ENCODE measurements around the gene GSTM1.
"Not testable (repeated sequence)": the region's sequence is repeated elsewhere in the genome, so short reads cannot be mapped to it uniquely, and the experiment has no call there.

Gene GSTM1

DNA sequence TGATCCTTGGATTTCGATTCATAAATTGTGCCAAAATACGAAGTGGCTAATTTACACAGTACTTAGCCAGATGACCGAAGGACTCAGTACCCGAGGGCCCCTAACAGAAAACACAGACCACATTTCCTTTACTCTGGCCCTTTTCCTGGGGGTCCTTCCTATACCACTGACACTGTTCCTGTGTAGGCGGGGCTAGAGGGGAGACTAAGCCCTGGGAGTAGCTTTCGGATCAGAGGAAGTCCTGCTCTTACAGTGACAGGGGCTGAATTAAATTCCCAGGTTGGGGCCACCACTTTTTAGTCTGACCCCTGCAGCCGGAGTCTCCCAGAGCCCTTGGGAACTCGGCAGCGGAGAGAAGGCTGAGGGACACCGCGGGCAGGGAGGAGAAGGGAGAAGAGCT lies 508 bp upstream of the GSTM1 start:
- H3K4me1 ChIP-seq (ENCODE audit: control insufficient read depth, insufficient read depth, low read length); H3K4me3 ChIP-seq (ENCODE audit: low read length); H3K9me3 ChIP-seq (ENCODE audit: control insufficient read depth, low read length); H3K9ac ChIP-seq (ENCODE audit: low read length); H3K27me3 ChIP-seq (ENCODE audit: control insufficient read depth, insufficient read depth, low read length); H3K36me3 ChIP-seq (ENCODE audit: control insufficient read depth, insufficient read depth, low read length): not testable (repeated sequence)

DNA sequence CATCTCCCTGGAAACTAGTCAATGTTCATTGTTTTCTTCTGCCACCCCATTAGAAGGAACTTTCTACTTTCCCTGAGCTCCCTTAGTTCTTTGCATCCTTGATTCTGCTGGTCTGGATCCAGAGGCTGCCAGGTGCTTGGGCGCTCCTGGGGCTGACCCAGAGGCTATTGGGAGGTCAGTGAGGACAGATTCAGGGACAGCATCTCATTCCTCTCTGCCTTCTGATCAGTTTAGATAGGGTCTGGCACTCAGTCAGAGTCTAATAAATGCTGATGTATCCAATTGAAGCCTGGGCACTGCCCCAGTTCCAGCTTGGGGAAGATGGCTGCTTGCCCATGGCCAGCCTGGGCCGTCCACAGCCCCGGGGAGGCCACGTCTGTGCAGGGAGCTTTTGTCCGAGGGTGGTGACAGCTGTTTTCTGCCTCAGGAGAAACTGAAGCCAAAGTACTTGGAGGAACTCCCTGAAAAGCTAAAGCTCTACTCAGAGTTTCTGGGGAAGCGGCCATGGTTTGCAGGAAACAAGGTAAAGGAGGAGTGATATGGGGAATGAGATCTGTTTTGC lies 2.3 kb downstream of the GSTM1 start:
- no peaks in the 10 kb centered on the region for H3K27me3 ChIP-seq (ENCODE audit: control insufficient read depth, insufficient read depth, low read length)
- no peaks in the 10 kb centered on the region for H3K9me3 ChIP-seq (ENCODE audit: control insufficient read depth, low read length)
- no peak overlapping the region for H3K9ac ChIP-seq (ENCODE audit: low read length)
- no peak overlapping the region for H3K4me3 ChIP-seq (ENCODE audit: low read length)
- no peaks in the 10 kb centered on the region for H3K4me1 ChIP-seq (ENCODE audit: control insufficient read depth, insufficient read depth, low read length)
- no peaks in the 10 kb centered on the region for H3K36me3 ChIP-seq (ENCODE audit: control insufficient read depth, insufficient read depth, low read length)

- Histone ChIP-seq H3K27me3 (ENCODE audit: control insufficient read depth, insufficient read depth, low read length) (no peaks in the 10 kb centered on the region), H3K9ac (ENCODE audit: low read length) (no peak overlapping the region), H3K4me1 (ENCODE audit: control insufficient read depth, insufficient read depth, low read length) (no peaks in the 10 kb centered on the region), H3K36me3 (ENCODE audit: control insufficient read depth, insufficient read depth, low read length) (no peaks in the 10 kb centered on the region), H3K9me3 (ENCODE audit: control insufficient read depth, low read length) (no peaks in the 10 kb centered on the region), H3K4me3 (ENCODE audit: low read length) (no peak overlapping the region)
Observed at GRCh38 chr1:109691759-109692158, 4.1 kb downstream of the GSTM1 start.

DNA sequence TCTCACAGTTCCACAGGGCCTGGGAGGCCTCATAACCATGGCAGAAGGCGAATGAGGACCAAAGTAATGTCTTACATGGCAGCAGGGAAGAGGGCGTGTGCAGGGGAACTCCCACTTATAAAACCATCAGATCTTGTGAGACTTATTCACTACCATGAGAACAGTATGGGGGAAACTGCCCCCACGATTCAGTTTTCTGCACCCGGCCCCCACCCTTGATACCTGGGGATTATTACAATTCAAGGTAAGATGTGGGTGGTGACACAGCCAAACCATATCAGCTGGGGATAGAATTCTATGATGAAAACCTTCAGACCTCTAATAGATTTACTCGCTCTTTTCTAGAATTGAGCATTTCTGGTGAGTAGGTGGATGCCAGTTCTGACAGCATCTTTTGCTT lies 6.8 kb downstream of the GSTM1 start:
- not testable (repeated sequence) for H3K9ac ChIP-seq (ENCODE audit: low read length); H3K27me3 ChIP-seq (ENCODE audit: control insufficient read depth, insufficient read depth, low read length); H3K4me3 ChIP-seq (ENCODE audit: low read length); H3K9me3 ChIP-seq (ENCODE audit: control insufficient read depth, low read length); H3K4me1 ChIP-seq (ENCODE audit: control insufficient read depth, insufficient read depth, low read length); H3K36me3 ChIP-seq (ENCODE audit: control insufficient read depth, insufficient read depth, low read length)

DNA sequence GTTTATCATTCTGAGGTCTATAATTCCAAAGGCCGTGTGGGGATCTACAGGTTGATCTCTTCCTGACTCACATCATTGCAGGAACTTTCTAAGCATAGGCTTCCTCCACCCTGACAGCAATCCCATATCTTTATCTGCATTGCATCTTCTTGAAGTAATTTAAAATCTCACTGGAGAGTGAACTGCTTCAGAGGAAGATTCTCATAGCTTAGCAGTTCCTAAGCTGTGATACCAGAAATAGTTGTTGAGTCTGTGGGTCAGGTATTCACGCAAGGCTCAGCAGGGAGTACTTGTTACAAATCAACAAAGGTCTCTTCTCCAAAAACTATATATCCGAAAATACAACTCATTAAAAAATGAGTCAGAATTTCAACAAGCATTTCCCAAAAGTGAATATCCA lies 7.5 kb downstream of the GSTM1 start:
- H3K9ac ChIP-seq (ENCODE audit: low read length); H3K36me3 ChIP-seq (ENCODE audit: control insufficient read depth, insufficient read depth, low read length); H3K9me3 ChIP-seq (ENCODE audit: control insufficient read depth, low read length); H3K4me3 ChIP-seq (ENCODE audit: low read length); H3K27me3 ChIP-seq (ENCODE audit: control insufficient read depth, insufficient read depth, low read length); H3K4me1 ChIP-seq (ENCODE audit: control insufficient read depth, insufficient read depth, low read length): not testable (repeated sequence)

DNA sequence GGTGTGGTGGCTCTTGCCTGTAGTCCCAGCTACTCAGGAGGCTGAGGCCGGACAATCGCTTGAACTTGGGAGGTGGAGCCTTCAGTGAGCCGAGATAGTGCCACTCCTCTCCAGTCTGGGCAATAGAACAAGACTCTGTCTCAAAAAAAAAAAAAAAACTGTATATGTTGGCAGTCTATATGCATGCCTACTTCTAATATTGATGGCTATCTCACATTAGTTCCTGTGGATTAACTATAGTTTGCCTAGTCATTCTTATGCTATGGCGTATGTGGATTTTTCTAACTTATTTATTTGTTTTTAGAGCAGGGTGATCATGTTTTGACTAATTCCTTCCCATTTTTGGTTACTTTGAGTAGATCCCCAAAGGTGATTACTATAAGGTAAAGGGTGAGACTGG lies 9.4 kb downstream of the GSTM1 start:
- Histone ChIP-seq H3K27me3 (ENCODE audit: control insufficient read depth, insufficient read depth, low read length) (no peaks in the 10 kb centered on the region), H3K4me3 (ENCODE audit: low read length) (no peak overlapping the region), H3K9ac (ENCODE audit: low read length) (no peak overlapping the region), H3K4me1 (ENCODE audit: control insufficient read depth, insufficient read depth, low read length) (no peaks in the 10 kb centered on the region), H3K9me3 (ENCODE audit: control insufficient read depth, low read length) (no peaks in the 10 kb centered on the region), H3K36me3 (ENCODE audit: control insufficient read depth, insufficient read depth, low read length) (no peaks in the 10 kb centered on the region)

DNA sequence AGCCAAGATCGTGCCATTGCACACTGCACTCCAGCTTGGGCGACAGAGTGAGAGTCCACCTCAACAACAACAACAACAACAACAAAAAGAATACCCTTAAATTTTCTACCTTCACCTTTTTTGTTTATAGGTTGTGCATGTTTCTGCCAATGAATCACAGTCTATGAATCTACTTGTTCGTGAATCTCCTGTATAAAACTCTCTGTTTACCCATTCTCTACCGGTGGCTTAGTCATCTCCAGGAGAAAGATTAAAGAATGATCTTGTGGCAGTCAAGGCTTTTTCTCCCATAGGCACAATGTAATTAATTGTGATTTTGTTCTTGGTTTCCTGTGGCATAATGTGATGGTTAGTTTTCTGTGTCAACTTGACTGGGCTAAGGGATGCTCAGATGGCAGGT lies 10.2 kb downstream of the GSTM1 start:
- not testable (repeated sequence) for H3K4me3 ChIP-seq (ENCODE audit: low read length); H3K36me3 ChIP-seq (ENCODE audit: control insufficient read depth, insufficient read depth, low read length)

DNA sequence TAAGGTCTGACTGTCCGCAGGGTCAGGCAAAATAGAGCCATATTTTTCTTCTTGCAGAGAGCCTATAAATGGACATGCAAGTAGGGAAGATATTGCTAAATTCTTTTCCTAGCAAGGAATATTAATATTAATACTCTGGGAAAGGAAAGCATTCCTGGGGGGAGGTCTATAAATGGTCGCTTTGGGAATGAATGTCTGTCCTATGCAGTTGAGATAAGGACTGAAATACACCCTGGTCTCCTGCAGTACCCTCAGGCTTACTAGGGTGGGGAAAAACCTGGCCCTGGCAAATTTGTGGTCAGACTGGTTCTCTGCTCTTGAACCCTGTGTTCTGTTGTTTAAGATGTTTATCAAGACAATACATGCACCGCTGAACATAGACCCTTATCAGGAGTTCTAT lies 15.3 kb downstream of the GSTM1 start:
- H3K36me3 ChIP-seq (ENCODE audit: control insufficient read depth, insufficient read depth, low read length); H3K9me3 ChIP-seq (ENCODE audit: control insufficient read depth, low read length); H3K4me3 ChIP-seq (ENCODE audit: low read length); H3K4me1 ChIP-seq (ENCODE audit: control insufficient read depth, insufficient read depth, low read length); H3K27me3 ChIP-seq (ENCODE audit: control insufficient read depth, insufficient read depth, low read length); H3K9ac ChIP-seq (ENCODE audit: low read length): not testable (repeated sequence)

More for the DNA sequence above, 10.2 kb downstream of the GSTM1 start:
- H3K4me1 ChIP-seq (ENCODE audit: control insufficient read depth, insufficient read depth, low read length); H3K27me3 ChIP-seq (ENCODE audit: control insufficient read depth, insufficient read depth, low read length); H3K9me3 ChIP-seq (ENCODE audit: control insufficient read depth, low read length); H3K9ac ChIP-seq (ENCODE audit: low read length): not testable (repeated sequence)

DNA sequence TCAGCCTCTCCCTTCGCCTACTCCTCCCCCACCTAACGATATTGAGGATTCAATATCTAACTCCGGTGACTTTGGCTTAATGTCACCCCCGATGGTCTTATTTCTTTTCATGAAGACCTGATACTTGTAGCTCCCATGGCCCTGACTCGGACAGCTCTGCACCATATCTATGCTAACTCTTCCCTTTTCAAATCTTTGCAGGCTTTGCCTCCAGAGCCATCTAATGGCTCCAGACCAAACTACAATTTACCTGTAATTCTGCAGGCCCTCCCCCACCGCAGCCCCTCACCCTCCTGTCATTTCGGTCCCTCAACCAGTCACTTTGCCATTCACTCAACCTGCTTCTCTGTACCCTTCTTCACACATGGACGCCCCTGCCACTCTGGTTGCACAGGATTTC lies 16.6 kb downstream of the GSTM1 start:
- Histone ChIP-seq H3K9ac (ENCODE audit: low read length) (no peak overlapping the region), H3K4me1 (ENCODE audit: control insufficient read depth, insufficient read depth, low read length) (no peaks in the 10 kb centered on the region), H3K9me3 (ENCODE audit: control insufficient read depth, low read length) (no peaks in the 10 kb centered on the region), H3K36me3 (ENCODE audit: control insufficient read depth, insufficient read depth, low read length) (no peaks in the 10 kb centered on the region), H3K4me3 (ENCODE audit: low read length) (no peak overlapping the region), H3K27me3 (ENCODE audit: control insufficient read depth, insufficient read depth, low read length) (no peaks in the 10 kb centered on the region)

- Histone ChIP-seq H3K27me3 (ENCODE audit: control insufficient read depth, insufficient read depth, low read length) (no peaks in the 10 kb centered on the region), H3K9ac (ENCODE audit: low read length) (no peak overlapping the region), H3K4me1 (ENCODE audit: control insufficient read depth, insufficient read depth, low read length) (no peaks in the 10 kb centered on the region), H3K9me3 (ENCODE audit: control insufficient read depth, low read length) (no peaks in the 10 kb centered on the region), H3K36me3 (ENCODE audit: control insufficient read depth, insufficient read depth, low read length) (no peaks in the 10 kb centered on the region), H3K4me3 (ENCODE audit: low read length) (no peak overlapping the region)
Observed at GRCh38 chr1:109705411-109705810, 17.8 kb downstream of the GSTM1 start.

GRCh38 chr1:109708949-109709348 lies 21.3 kb downstream of the GSTM1 start:
- not testable (repeated sequence) for H3K9me3 ChIP-seq (ENCODE audit: control insufficient read depth, low read length); H3K4me1 ChIP-seq (ENCODE audit: control insufficient read depth, insufficient read depth, low read length); H3K27me3 ChIP-seq (ENCODE audit: control insufficient read depth, insufficient read depth, low read length); H3K36me3 ChIP-seq (ENCODE audit: control insufficient read depth, insufficient read depth, low read length); H3K4me3 ChIP-seq (ENCODE audit: low read length); H3K9ac ChIP-seq (ENCODE audit: low read length)

GRCh38 chr1:109709822-109710221 lies 22.2 kb downstream of the GSTM1 start:
- H3K36me3 ChIP-seq (ENCODE audit: control insufficient read depth, insufficient read depth, low read length); H3K4me1 ChIP-seq (ENCODE audit: control insufficient read depth, insufficient read depth, low read length); H3K9me3 ChIP-seq (ENCODE audit: control insufficient read depth, low read length); H3K27me3 ChIP-seq (ENCODE audit: control insufficient read depth, insufficient read depth, low read length); H3K4me3 ChIP-seq (ENCODE audit: low read length); H3K9ac ChIP-seq (ENCODE audit: low read length): not testable (repeated sequence)

- not testable (repeated sequence) for H3K9ac ChIP-seq (ENCODE audit: low read length); H3K4me3 ChIP-seq (ENCODE audit: low read length); H3K4me1 ChIP-seq (ENCODE audit: control insufficient read depth, insufficient read depth, low read length)
Observed at GRCh38 chr1:109711593-109712320, 24.1 kb downstream of the GSTM1 start, which contains the start of gene GSTM5. GSTM5 (plus strand) TSS chr1:109712251; CDS start chr1:109712313, 62 bp downstream.

More at GRCh38 chr1:109711593-109712320, 24.1 kb downstream of the GSTM1 start, which contains the start of gene GSTM5:
- H3K36me3 ChIP-seq (ENCODE audit: control insufficient read depth, insufficient read depth, low read length); H3K27me3 ChIP-seq (ENCODE audit: control insufficient read depth, insufficient read depth, low read length); H3K9me3 ChIP-seq (ENCODE audit: control insufficient read depth, low read length): not testable (repeated sequence)

All from mucosa of stomach (tissue), 1 donor.